Lung (tissue), 12 donors: ENCODE data around the gene MVB12B. TPM values are rescaled to one million over a fixed set of nuclear protein-coding genes. Genes with fewer than 3 reads are reported as not detected.

Source experiments
- ATAC-seq: fragments of 200-7000 bp; cut with Tn5 transposase; one replicate; pipeline ENCODE4 v1.9.1; 2020; ENCODE audit warnings: moderate number of reproducible peaks; ENCODE audit not compliant: insufficient read depth, low FRiP score
- DNase-seq, 3 donors: peaks; one replicate each; pipeline ENCODE4 v3.0.0-alpha.2; 2013 to 2017
- H3K27ac ChIP-seq, 2 donors: one replicate each; pipeline ENCODE4 v1.5.1; 2013; ENCODE audit warnings: mild to moderate bottlenecking in 2 of 2, moderate library complexity in 2 of 2, control low read depth in 1 of 2, inconsistent platforms in 1 of 2, low read depth in 1 of 2, low read length in 1 of 2
- H3K27me3 ChIP-seq, 3 donors: one replicate each; pipeline ENCODE4 v1.5.1; 2013; ENCODE audit warnings: low read length in 2 of 3; ENCODE audit not compliant: control insufficient read depth in 3 of 3, insufficient read depth in 3 of 3
- H3K36me3 ChIP-seq, 4 donors: one replicate each; pipeline ENCODE4 v1.5.1; 2013; ENCODE audit warnings: low read length in 4 of 4, mild to moderate bottlenecking in 1 of 4, moderate library complexity in 1 of 4; ENCODE audit not compliant: control insufficient read depth in 4 of 4, insufficient read depth in 4 of 4
- H3K4me1 ChIP-seq, 5 donors: one replicate each; pipeline ENCODE4 v1.5.1; 2013; ENCODE audit warnings: low read length in 5 of 5, mild to moderate bottlenecking in 2 of 5, moderate library complexity in 1 of 5; ENCODE audit not compliant: control insufficient read depth in 5 of 5, insufficient read depth in 5 of 5
- H3K4me3 ChIP-seq: one replicate; pipeline ENCODE4 v1.5.1; 2013; ENCODE audit warnings: mild to moderate bottlenecking, control low read depth, moderate library complexity
- H3K9ac ChIP-seq, 2 donors: one replicate each; pipeline ENCODE4 v1.5.1; 2013; ENCODE audit warnings: low read length in 2 of 2, control low read depth in 1 of 2; ENCODE audit not compliant: insufficient read depth in 1 of 2
- H3K9me3 ChIP-seq, 4 donors: one replicate each; pipeline ENCODE4 v1.5.1; 2013; ENCODE audit warnings: low read length in 3 of 4, mild to moderate bottlenecking in 1 of 4, moderate library complexity in 1 of 4; ENCODE audit not compliant: control insufficient read depth in 4 of 4, insufficient read depth in 3 of 4
- CTCF ChIP-seq: IDR thresholded peaks from 2 replicates; pipeline ENCODE4 v1.5.1; 2012; ENCODE audit warnings: mild to moderate bottlenecking; ENCODE audit errors: control extremely low read depth, extremely low read depth
- WGBS, 2 donors: extraction: QIAGEN DNeasy Blood & Tissue Kit; methylation state at CpG; one replicate each; pipeline ENCODE4 v1.1.7; 2013; 5-methylcytosine and 5-hydroxymethylcytosine counted together
- polyA plus RNA-seq, 2 donors: library from polyadenylated mRNA; stranded (reverse); fragments of 200-250 nt; gene quantifications; one replicate each; pipeline ENCODE4 v1.2.1, GENCODE V29; 2013
- total RNA-seq, 2 donors: library from RNA; depleted of rRNA in 1 of 2; stranded (reverse); fragments of >200 nt in 1 of 2; gene quantifications; one replicate each; pipeline ENCODE4 v1.2.1, GENCODE V29; 2014 to 2021
- donor health status: control.
- donor health status: control.
- donor health status: Bipolar disorder and iron deficiency.
- donor health status: healthy.
- donor health status: DM: yes; HTN: yes; CAD: no.

MVB12B gene
- total and polyA plus RNA-seq, 4 donors = 9.5 to 33.6 (median 16.5) TPM

- Histone ChIP-seq H3K4me1 (peaks cover 0 to 19% (median 10%) of the 10 kb centered on the region in 5 donors), H3K36me3 (no peaks in the 10 kb centered on the region), H3K9ac (no peak overlapping the region), H3K9me3 (peaks cover 0 to 3% (median 0%) of the 10 kb centered on the region in 4 donors), H3K27ac (no peak overlapping the region), H3K27me3 (no peaks in the 10 kb centered on the region), H3K4me3 (no peak overlapping the region)
- TF ChIP-seq CTCF = no peak
- DNase-seq = no peak
- no peak for ATAC-seq
- 75 to 81% methylated on average over 3 of the region's 3 CpGs for WGBS, 2 donors
Measured at GRCh38 chr9:126328407-126328806, 1.8 kb downstream of the MVB12B start.

- DNase-seq (no peak), ATAC-seq (no peak)
- no peak for TF ChIP-seq CTCF
- Histone ChIP-seq H3K27me3 (no peaks in the 10 kb centered on the region), H3K9me3 (no peaks in the 10 kb centered on the region), H3K4me1 (peaks cover 7 to 23% (median 20%) of the 10 kb centered on the region in 5 donors), H3K4me3 (no peak overlapping the region), H3K36me3 (no peaks in the 10 kb centered on the region), H3K27ac (peak overlapping the region in 1 of 2 donors; percentile 39), H3K9ac (no peak overlapping the region)
- 74 to 79% methylated on average over 10 of the region's 10 CpGs for WGBS, 2 donors
Measured at GRCh38 chr9:126329476-126330275, 3.0 kb downstream of the MVB12B start.

GRCh38 chr9:126330536-126330935 lies 3.9 kb downstream of the MVB12B start:
- no peak overlapping the region for H3K4me3 ChIP-seq
- peaks cover 13 to 29% (median 23%) of the 10 kb centered on the region in 5 donors for H3K4me1 ChIP-seq
- H3K36me3 ChIP-seq = no peaks in the 10 kb centered on the region
- 39 to 76% methylated on average over 4 of the region's 4 CpGs for WGBS, 2 donors
- no peak for TF ChIP-seq CTCF
- H3K27ac ChIP-seq = no peak overlapping the region
- no peak for DNase-seq
- no peaks in the 10 kb centered on the region for H3K27me3 ChIP-seq
- no peaks in the 10 kb centered on the region for H3K9me3 ChIP-seq
- no peak for ATAC-seq
- no peak overlapping the region for H3K9ac ChIP-seq
